Peyer's patch (tissue), 4 donors: Measurements from ENCODE around the gene RBM4. TPM values are rescaled to one million over a fixed set of nuclear protein-coding genes. Genes with fewer than 3 reads are reported as not detected.
A peak's percentile ranks its signal among the peaks of the same experiment; 100 is the strongest.

ENCODE experiments used
- DNase-seq, 3 donors: peaks; one replicate each; pipeline ENCODE4 v3.0.0-alpha.2; 2017 to 2019
- H3K27ac ChIP-seq, 4 donors: fragments of 200-600 bp; sonication (generic); one replicate each; pipeline ENCODE4 v1.5.1; 2016 to 2019
- H3K27me3 ChIP-seq, 2 donors: fragments of 200-600 bp; sonication (generic); one replicate each; pipeline ENCODE4 v1.5.1; 2019
- H3K36me3 ChIP-seq, 3 donors: fragments of 200-600 bp; sonication (generic); one replicate each; pipeline ENCODE4 v1.5.1; 2016 to 2019
- H3K4me1 ChIP-seq, 4 donors: fragments of 200-600 bp; sonication (generic); one replicate each; pipeline ENCODE4 v1.5.1; 2016 to 2019
- H3K4me3 ChIP-seq, 4 donors: fragments of 200-600 bp; sonication (generic); 1 replicate in 3 of 4; 2 replicates in 1 of 4; pipeline ENCODE4 v1.5.1; 2016 to 2019; ENCODE audit warnings: mild to moderate bottlenecking in 1 of 4
- H3K9me3 ChIP-seq, 4 donors: fragments of 200-600 bp; sonication (generic); one replicate each; pipeline ENCODE4 v1.5.1; 2016 to 2019; ENCODE audit warnings: mild to moderate bottlenecking in 1 of 4
- CTCF ChIP-seq, 6 experiments: fragments of 450-650 bp in 4 of 6; fragments of 200-600 bp in 2 of 6; sonication (generic) in 1 of 6; IDR thresholded peaks; one replicate each; pipeline ENCODE4 v1.5.1; 2017 to 2019; ENCODE audit warnings: antibody characterized with exemption in 6 of 6, mild to moderate bottlenecking in 3 of 6, moderate library complexity in 1 of 6
- POLR2A ChIP-seq, 2 donors: fragments of 450-650 bp; IDR thresholded peaks; one replicate each; pipeline ENCODE4 v1.5.1; 2017; ENCODE audit warnings: antibody characterized with exemption in 2 of 2, mild to moderate bottlenecking in 2 of 2, moderate library complexity in 2 of 2
- total RNA-seq, 4 donors: library from RNA; depleted of rRNA; stranded (reverse); fragments of >200 nt; gene quantifications; one replicate each; pipeline ENCODE4 v1.1.0, GENCODE V29; 2016

The RBM4 gene
- total RNA-seq, 4 donors from 2014 or later, result 64.6 to 90.8 (median 75.3) TPM

- Histone ChIP-seq H3K27me3 (no peaks in the 10 kb centered on the region), H3K9me3 (no peaks in the 10 kb centered on the region), H3K4me3 (no peak overlapping the region), H3K27ac (no peak overlapping the region), H3K36me3 (no peaks in the 10 kb centered on the region), H3K4me1 (peaks cover 0 to 26% (median 9%) of the 10 kb centered on the region in 4 donors)
- no peak for TF ChIP-seq CTCF (IDR thresholded peaks at IDR 0.05)
- no peak for TF ChIP-seq POLR2A (IDR thresholded peaks at IDR 0.05)
- DNase-seq, result no peak
These were observed 36.6 kb downstream of the RBM4 start for GRCh38 chr11:66674964-66675602.

GRCh38 chr11:66676282-66676919 is 37.9 kb downstream of the RBM4 start:
- H3K9me3 ChIP-seq, result no peaks in the 10 kb centered on the region
- H3K4me1 ChIP-seq, result peaks cover 0 to 26% (median 9%) of the 10 kb centered on the region in 4 donors
- no peaks in the 10 kb centered on the region for H3K36me3 ChIP-seq
- peak overlapping the region in 1 of 4 donors; percentile 96 for H3K27ac ChIP-seq
- peak overlapping the region in 3 of 4 donors; percentile 67 to 74 (median 74) for H3K4me3 ChIP-seq
- peak in 1 of 3 donors; percentile 10 for DNase-seq
- TF ChIP-seq CTCF (IDR thresholded peaks at IDR 0.05), result no peak
- no peak for TF ChIP-seq POLR2A (IDR thresholded peaks at IDR 0.05)
- H3K27me3 ChIP-seq, result no peaks in the 10 kb centered on the region

- Histone ChIP-seq H3K4me1 (peaks cover 0 to 26% (median 9%) of the 10 kb centered on the region in 4 donors), H3K27me3 (no peaks in the 10 kb centered on the region), H3K9me3 (no peaks in the 10 kb centered on the region), H3K27ac (peak overlapping the region; percentile 86 to 98 (median 96)), H3K36me3 (no peaks in the 10 kb centered on the region), H3K4me3 (peak overlapping the region; percentile 67 to 91 (median 74))
- DNase-seq, result no peak
- TF ChIP-seq POLR2A (IDR thresholded peaks at IDR 0.05), result no peak
- no peak for TF ChIP-seq CTCF (IDR thresholded peaks at IDR 0.05)
These were observed 38.6 kb downstream of the RBM4 start for GRCh38 chr11:66676931-66677598.

- no peak for TF ChIP-seq CTCF (IDR thresholded peaks at IDR 0.05)
- peak in 1 of 2 donors; percentile 71 for TF ChIP-seq POLR2A (IDR thresholded peaks at IDR 0.05)
- peak within 1 kb of the TSS; percentile 86 to 98 (median 96) for H3K27ac ChIP-seq
- DNase-seq, result peak; percentile 97 to 99 (median 99)
- H3K4me3 ChIP-seq, result peak within 1 kb of the TSS; percentile 67 to 91 (median 74)
- no peaks in the 10 kb centered on the region for H3K27me3 ChIP-seq
- H3K9me3 ChIP-seq, result no peaks in the 10 kb centered on the region
- no peaks in the 10 kb centered on the region for H3K36me3 ChIP-seq
- H3K4me1 ChIP-seq, result peaks cover 0 to 26% (median 9%) of the 10 kb centered on the region in 4 donors
These were observed 39.3 kb downstream of the RBM4 start, which contains the start of gene RBM4B for GRCh38 chr11:66677599-66678375. TSS of gene RBM4B (minus strand) at chr11:66677887. CDS start at chr11:66677079, 808 bp downstream.

GRCh38 chr11:66680966-66681645 is 42.6 kb downstream of the RBM4 start:
- Histone ChIP-seq H3K27me3 (no peaks in the 10 kb centered on the region), H3K36me3 (no peaks in the 10 kb centered on the region), H3K9me3 (no peaks in the 10 kb centered on the region), H3K27ac (no peak overlapping the region), H3K4me3 (no peak overlapping the region), H3K4me1 (peaks cover 0 to 11% (median 5%) of the 10 kb centered on the region in 4 donors)
- no peak for DNase-seq
- TF ChIP-seq CTCF (IDR thresholded peaks at IDR 0.05), result no peak
- no peak for TF ChIP-seq POLR2A (IDR thresholded peaks at IDR 0.05)
